A673 (cell line): ENCODE measurements around the gene ZNF486. TPM values are rescaled to one million over a fixed set of nuclear protein-coding genes. Genes with fewer than 3 reads are reported as not detected.
A peak's percentile ranks its signal among the peaks of the same experiment; 100 is the strongest.
"Not testable (repeated sequence)": the region's sequence is repeated elsewhere in the genome, so short reads cannot be mapped to it uniquely, and the experiment has no call there.

Source experiments
- Bru-seq: library from RNA; stranded (reverse); fragments of 400-500 nt; gene quantifications from one replicate; lab custom pipeline; 2021; lab: Mats Ljungman, UMichigan
- BruChase-seq, 2 experiments: library from RNA; stranded (reverse); fragments of 400-500 nt; gene quantifications; one replicate each; lab custom pipeline; 2021; lab: Mats Ljungman, UMichigan
- BruUV-seq: library from RNA; stranded (reverse); fragments of 400-500 nt; replicated peaks from 2 replicates; lab custom pipeline; 2021; lab: Mats Ljungman, UMichigan
- CTCF ChIA-PET: fragments of 300-600 bp; sonication (Branson Sonifier 250); formaldehyde crosslinking; loops from one replicate; lab custom pipeline; 2022; ENCODE audit warnings: antibody characterized with exemption; lab: Charles Lee
- POLR2A ChIA-PET: fragments of 300-600 bp; sonication (Branson Sonifier 250); formaldehyde crosslinking; loops from one replicate; lab custom pipeline; 2022; ENCODE audit warnings: antibody characterized with exemption; ENCODE audit not compliant: low non-redundant PET; lab: Charles Lee
- DNase-seq: peaks from one replicate; pipeline ENCODE4 v3.0.0-alpha.2; 2015; ENCODE audit warnings: low spot score
- H3K27ac ChIP-seq: fragments of 200-600 bp; sonication (generic); 2 replicates; pipeline ENCODE4 v1.5.1; 2016; ENCODE audit warnings: mixed run types, low read depth, mild to moderate bottlenecking, mixed read lengths, antibody characterized with exemption, low read length; ENCODE audit not compliant: poor library complexity, severe bottlenecking
- H3K27me3 ChIP-seq: fragments of 200-600 bp; sonication (generic); replicated peaks from 2 replicates; pipeline ENCODE4 v1.6.1; 2017; ENCODE audit warnings: mixed run types, low read depth, mild to moderate bottlenecking, mixed read lengths, antibody characterized with exemption, low read length; ENCODE audit not compliant: insufficient read depth, poor library complexity
- H3K36me3 ChIP-seq: fragments of 200-600 bp; sonication (generic); 2 replicates; pipeline ENCODE4 v1.6.1; 2016; ENCODE audit warnings: mixed run types, mild to moderate bottlenecking, mixed read lengths, antibody characterized with exemption, low read length; ENCODE audit not compliant: insufficient read depth, poor library complexity, severe bottlenecking
- H3K4me1 ChIP-seq: fragments of 200-600 bp; sonication (generic); 2 replicates; pipeline ENCODE4 v1.6.1; 2017; ENCODE audit warnings: mixed run types, mild to moderate bottlenecking, mixed read lengths, antibody characterized with exemption, low read length; ENCODE audit not compliant: insufficient read depth, poor library complexity, severe bottlenecking
- H3K4me3 ChIP-seq: fragments of 200-600 bp; sonication (generic); 2 replicates; pipeline ENCODE4 v1.5.1; 2016; ENCODE audit warnings: low read depth, mixed run types, mild to moderate bottlenecking, mixed read lengths, low read length; ENCODE audit not compliant: poor library complexity, severe bottlenecking
- H3K9me3 ChIP-seq: fragments of 200-600 bp; sonication (generic); 2 replicates; pipeline ENCODE4 v1.6.1; 2016; ENCODE audit warnings: mixed run types, low read depth, mild to moderate bottlenecking, mixed read lengths, antibody characterized with exemption, low read length; ENCODE audit not compliant: poor library complexity, severe bottlenecking
- CTCF ChIP-seq: fragments of 300-800, 200-600 bp; sonication (generic); conservative IDR thresholded peaks from 2 replicates; pipeline ENCODE4 v1.5.1; 2017; ENCODE audit warnings: low read depth, mild to moderate bottlenecking, antibody characterized with exemption, low read length, moderate library complexity, mixed read lengths
- EZH2 ChIP-seq: fragments of 200-600 bp; sonication (generic); IDR thresholded peaks from 2 replicates; pipeline ENCODE4 v1.6.1; 2017; ENCODE audit warnings: borderline replicate concordance, low read depth, mild to moderate bottlenecking, mixed read lengths, antibody characterized with exemption, low read length; ENCODE audit not compliant: poor library complexity, severe bottlenecking
- intact Hi-C: fragments of 100-400 bp; cut with micrococcal nuclease; formaldehyde crosslinking; loops from one replicate; pipeline ENCODE4 v1.10.0; 2022; ENCODE audit not compliant: unreplicated experiment
- long read RNA-seq: library from polyadenylated mRNA; stranded (forward); transcript quantifications from one replicate; pipeline ENCODE4 v2.0.0, GENCODE V29; 2022
- total RNA-seq: library from RNA; stranded (reverse); gene quantifications from 2 replicates; pipeline ENCODE4 v1.2.3, GENCODE V29; 2021

The ZNF486 gene
- total RNA-seq (0.59 and 0.92 TPM in 2 replicates), Bru-seq, nascent RNA (percentile 40 among the genes with signal in this experiment), BruChase-seq, experiment 1, labeled RNA remaining after a 2-hour chase (percentile 36 among the genes with signal in this experiment), BruChase-seq, experiment 2, labeled RNA remaining after a 6-hour chase (percentile 35 among the genes with signal in this experiment)
- long read RNA-seq, partial matches to known transcripts: 0 of 1 reads
- long read RNA-seq, other reads (novel, unspliced or antisense): 1 of 1 reads

- ChIA-PET POLR2A (no interaction called here), CTCF (no interaction called here)
- no TSS peak for BruUV-seq
- Histone ChIP-seq H3K9me3 (peaks cover 13% of the 10 kb centered on the region), H3K4me1 (no peaks in the 10 kb centered on the region), H3K27me3 (no peaks in the 10 kb centered on the region), H3K27ac (no peak within 1 kb of the TSS), H3K36me3 (no peaks in the 10 kb centered on the region), H3K4me3 (peak within 1 kb of the TSS; percentile 25)
- TF ChIP-seq EZH2 (no peak), CTCF (no peak)
- intact Hi-C loops: no loop called here
- DNase-seq: peak; percentile 49
Measured at GRCh38 chr19:20167020-20167644, at the start of gene ZNF486. Gene ZNF486 (plus strand): TSS chr19:20167214. CDS start chr19:20167331, 117 bp downstream.

- DNase-seq, H3K4me1 ChIP-seq, H3K36me3 ChIP-seq, BruUV-seq, POLR2A ChIA-PET, CTCF ChIA-PET, intact Hi-C loops, H3K27ac ChIP-seq, H3K27me3 ChIP-seq, H3K4me3 ChIP-seq: not testable (repeated sequence)
- peaks cover 63% of the 10 kb centered on the region for H3K9me3 ChIP-seq
Measured at GRCh38 chr19:20118064-20118839, 48.8 kb upstream of the ZNF486 start.

GRCh38 chr19:20124879-20125278, 42.1 kb upstream of the ZNF486 start:
- ChIA-PET POLR2A (no interaction called here), CTCF (no interaction called here)
- TF ChIP-seq CTCF (no peak), EZH2 (no peak)
- Histone ChIP-seq H3K36me3 (no peaks in the 10 kb centered on the region), H3K9me3 (peaks cover 52% of the 10 kb centered on the region), H3K4me1 (no peaks in the 10 kb centered on the region), H3K27me3 (no peaks in the 10 kb centered on the region), H3K27ac (no peak overlapping the region), H3K4me3 (no peak overlapping the region)
- intact Hi-C loops: no loop called here
- no TSS peak for BruUV-seq
- no peak for DNase-seq

- H3K4me1 ChIP-seq, intact Hi-C loops, H3K27ac ChIP-seq, BruUV-seq, H3K4me3 ChIP-seq, CTCF ChIA-PET, POLR2A ChIA-PET, H3K36me3 ChIP-seq, H3K27me3 ChIP-seq, DNase-seq: not testable (repeated sequence)
- H3K9me3 ChIP-seq: peaks cover 36% of the 10 kb centered on the region
Measured at GRCh38 chr19:20132933-20133332, 34.1 kb upstream of the ZNF486 start.

- BruUV-seq, H3K27ac ChIP-seq, POLR2A ChIA-PET, H3K27me3 ChIP-seq, DNase-seq, intact Hi-C loops, H3K4me3 ChIP-seq, H3K4me1 ChIP-seq, H3K36me3 ChIP-seq, CTCF ChIA-PET: not testable (repeated sequence)
- peaks cover 34% of the 10 kb centered on the region for H3K9me3 ChIP-seq
Measured at GRCh38 chr19:20137714-20138113, 29.3 kb upstream of the ZNF486 start.
